T-cell (primary cell): ENCODE measurements around the gene FRMD6. TPM values are rescaled to one million over a fixed set of nuclear protein-coding genes. Genes with fewer than 3 reads are reported as not detected.

Experiments
- ATAC-seq, 4 experiments: fragments of 200-7000 bp in 3 of 4; fragments of 150-1000 bp in 1 of 4; cut with Tn5 transposase; replicated peaks in 1 of 4; 1 replicate in 3 of 4; 2 replicates in 1 of 4; pipeline ENCODE4 v1.10.0; 2021; ENCODE audit warnings: moderate library complexity in 3 of 4, mild to moderate bottlenecking in 2 of 4, moderate number of reproducible peaks in 1 of 4
- CTCF ChIA-PET, 2 donors: fragments of 300-600 bp; sonication (Branson Sonifier 250); formaldehyde crosslinking; loops; one replicate each; lab custom pipeline; 2022; ENCODE audit warnings: antibody characterized with exemption in 2 of 2; lab: Charles Lee
- POLR2A ChIA-PET, 2 donors: fragments of 300-600 bp; sonication (Branson Sonifier 250); formaldehyde crosslinking; loops; one replicate each; lab custom pipeline; 2022; ENCODE audit warnings: antibody characterized with exemption in 2 of 2; lab: Charles Lee
- DNase-seq, 35 experiments: peaks; one replicate each; pipeline versions ENCODE4 v3.0.0 to v3.0.0-alpha.2; 2013 to 2023
- H3K27ac ChIP-seq: one replicate; pipeline ENCODE4 v1.5.1; 2013; ENCODE audit warnings: low read length
- H3K27me3 ChIP-seq, 2 experiments: replicated peaks in 1 of 2; 1 replicate in 1 of 2; 2 replicates in 1 of 2; pipeline versions ENCODE4 v1.6.1 to v1.7.0; 2013; ENCODE audit warnings: low read length in 1 of 2, mixed read lengths in 1 of 2; ENCODE audit not compliant: control insufficient read depth in 2 of 2, insufficient read depth in 2 of 2; ENCODE audit errors: extremely low read depth in 1 of 2
- H3K36me3 ChIP-seq, 2 donors: 1 replicate in 1 of 2; 2 replicates in 1 of 2; pipeline versions ENCODE4 v1.6.1 to v1.7.0; 2013; ENCODE audit warnings: low read length in 1 of 2; ENCODE audit not compliant: control insufficient read depth in 2 of 2, insufficient read depth in 1 of 2; ENCODE audit errors: extremely low read depth in 1 of 2
- H3K4me1 ChIP-seq, 2 experiments: 1 replicate in 1 of 2; 2 replicates in 1 of 2; pipeline versions ENCODE4 v1.6.1 to v1.7.0; 2013; ENCODE audit warnings: low read length in 2 of 2, mixed read lengths in 1 of 2; ENCODE audit not compliant: insufficient read depth in 2 of 2, control insufficient read depth in 1 of 2; ENCODE audit errors: extremely low read depth in 1 of 2
- H3K4me3 ChIP-seq, 2 donors: 1 replicate in 1 of 2; 2 replicates in 1 of 2; pipeline versions ENCODE4 v1.5.1 to v1.7.0; 2013; ENCODE audit warnings: mild to moderate bottlenecking in 2 of 2, low read length in 1 of 2, moderate library complexity in 1 of 2; ENCODE audit not compliant: control insufficient read depth in 1 of 2; ENCODE audit errors: extremely low read depth in 1 of 2
- H3K9me3 ChIP-seq: 2 replicates; pipeline ENCODE4 v1.7.0; 2013
- H3K27ac Mint-ChIP-seq, 2 donors: one replicate each; pipeline ENCODE4 v1.8.0; 2020 to 2021; ENCODE audit warnings: mild to moderate bottlenecking in 2 of 2, mixed read lengths in 2 of 2
- H3K27me3 Mint-ChIP-seq, 2 donors: one replicate each; pipeline ENCODE4 v1.8.0; 2021 to 2022; ENCODE audit warnings: mixed read lengths in 2 of 2
- H3K36me3 Mint-ChIP-seq: one replicate; pipeline ENCODE4 v1.8.0; 2021; ENCODE audit warnings: mixed read lengths
- H3K4me1 Mint-ChIP-seq, 3 donors: one replicate each; pipeline ENCODE4 v1.8.0; 2020 to 2022; ENCODE audit warnings: mixed read lengths in 3 of 3, mild to moderate bottlenecking in 1 of 3
- H3K4me3 Mint-ChIP-seq, 3 donors: one replicate each; pipeline ENCODE4 v1.8.0; 2020 to 2022; ENCODE audit warnings: mild to moderate bottlenecking in 3 of 3, mixed read lengths in 3 of 3, moderate library complexity in 3 of 3
- H3K9me3 Mint-ChIP-seq, 3 donors: one replicate each; pipeline ENCODE4 v1.8.0; 2020 to 2022; ENCODE audit warnings: mixed read lengths in 3 of 3
- WGBS: methylation state at CpG from one replicate; pipeline ENCODE4 v1.1.5; 2013; ENCODE audit warnings: missing lambda C conversion rate; ENCODE audit not compliant: insufficient coverage; 5-methylcytosine and 5-hydroxymethylcytosine counted together
- total RNA-seq, 35 experiments: library from RNA in 6 of 35; stranded (reverse) in 6 of 35; fragments of 120-200 nt in 1 of 35; gene quantifications; one replicate each; pipeline versions ENCODE4 v1.2.1 to v1.2.4 and lab custom pipeline; 2013 to 2026

Gene FRMD6
- total RNA-seq, 5 donors from 2014 or later (not counting 1 experiment from before 2014, with no cell fraction given): 0.86 to 1.9 (median 1.5) TPM

DNA sequence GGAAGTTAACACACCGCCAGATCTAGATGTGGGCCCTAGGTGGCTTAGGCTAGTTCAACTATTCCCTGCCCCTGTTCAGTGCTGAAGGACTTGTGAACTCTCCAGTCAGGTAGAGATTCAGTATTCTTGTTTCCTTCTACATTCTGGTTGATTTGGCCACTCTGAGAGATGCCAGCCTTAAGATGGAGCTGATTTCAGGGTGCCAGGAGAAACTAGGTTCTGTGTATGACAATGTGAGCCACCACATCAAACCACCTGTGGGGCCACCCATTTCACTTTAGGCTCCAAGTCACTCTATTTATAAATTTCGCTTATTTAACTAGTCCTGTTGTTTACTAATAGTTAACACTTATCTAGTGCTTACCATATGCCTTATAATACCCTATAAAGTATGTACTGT is 26.0 kb downstream of the FRMD6 start:
- Histone ChIP-seq H3K27me3 (no peaks in the 10 kb centered on the region), H3K4me1 (no peaks in the 10 kb centered on the region), H3K9me3 (no peaks in the 10 kb centered on the region), H3K4me3 (no peak overlapping the region), H3K36me3 (no peaks in the 10 kb centered on the region), H3K27ac (no peak overlapping the region)
- ChIA-PET POLR2A (no interaction called here), CTCF (no interaction called here)
- Mint-ChIP-seq H3K36me3 (no peaks in the 10 kb centered on the region), H3K27ac (no peak overlapping the region), H3K27me3 (peaks cover 3 to 9% of the 10 kb centered on the region in 2 donors), H3K4me3 (no peak overlapping the region), H3K9me3 (no peaks in the 10 kb centered on the region), H3K4me1 (peaks cover 0 to 4% (median 0%) of the 10 kb centered on the region in 3 donors)
- ATAC-seq (no peak), DNase-seq (no peak)
- no CpG with 5 or more reads among the region's 2 CpGs for WGBS

DNA sequence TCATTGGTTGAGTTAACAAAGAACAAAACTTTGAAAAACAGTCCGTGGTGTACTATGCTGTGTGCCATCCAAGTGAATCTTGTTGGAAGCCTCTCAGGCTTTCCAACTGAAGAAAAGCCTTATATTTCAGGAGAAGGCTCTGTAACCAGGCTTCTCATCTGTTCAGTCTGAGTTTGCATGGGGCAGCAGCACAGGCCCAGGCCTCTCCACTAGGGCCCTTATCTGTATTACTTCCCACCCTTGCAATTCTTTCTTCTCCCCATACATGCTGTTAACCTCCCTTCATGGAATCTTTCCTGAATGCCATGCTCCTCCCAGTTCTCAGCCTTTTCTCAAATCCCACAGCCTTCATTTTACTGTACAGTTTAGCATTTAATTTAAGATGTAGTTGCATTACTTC is 28.3 kb downstream of the FRMD6 start:
- DNase-seq: no peak
- 75% methylated on average over 1 of the region's 1 CpG for WGBS
- H3K27ac ChIP-seq: no peak overlapping the region
- H3K36me3 Mint-ChIP-seq: no peaks in the 10 kb centered on the region
- peaks cover 0 to 2% of the 10 kb centered on the region in 2 donors for H3K27me3 Mint-ChIP-seq
- no peak for ATAC-seq
- H3K4me1 Mint-ChIP-seq: peaks cover 0 to 4% (median 0%) of the 10 kb centered on the region in 3 donors
- no peak overlapping the region for H3K4me3 ChIP-seq
- ChIA-PET POLR2A (no interaction called here), CTCF (no interaction called here)
- H3K36me3 ChIP-seq: no peaks in the 10 kb centered on the region
- H3K9me3 Mint-ChIP-seq: no peaks in the 10 kb centered on the region
- no peak overlapping the region for H3K27ac Mint-ChIP-seq
- no peaks in the 10 kb centered on the region for H3K9me3 ChIP-seq
- H3K4me3 Mint-ChIP-seq: no peak overlapping the region
- H3K4me1 ChIP-seq: no peaks in the 10 kb centered on the region
- no peaks in the 10 kb centered on the region for H3K27me3 ChIP-seq

DNA sequence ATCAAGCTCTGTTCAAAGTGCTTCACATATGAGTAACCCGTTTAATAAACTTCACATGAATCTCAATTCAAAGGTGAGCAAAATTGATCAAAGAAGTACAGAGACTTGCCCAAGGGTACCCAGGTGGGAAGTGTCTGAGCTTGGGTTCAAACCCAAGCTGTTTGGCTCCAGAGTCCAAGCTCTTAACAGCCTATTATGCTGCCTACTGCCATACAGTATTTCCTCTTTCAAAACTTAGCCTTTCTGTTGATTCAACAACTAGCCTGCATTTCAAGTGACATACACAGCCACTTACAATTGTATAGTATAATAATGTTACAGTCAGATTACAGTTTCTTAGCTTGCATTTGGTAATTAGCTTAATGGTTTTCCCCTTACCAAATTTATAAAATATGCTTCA is 29.7 kb downstream of the FRMD6 start:
- H3K27ac Mint-ChIP-seq: no peak overlapping the region
- ChIA-PET POLR2A (no interaction called here), CTCF (no interaction called here)
- H3K4me1 Mint-ChIP-seq: peaks cover 0 to 4% (median 0%) of the 10 kb centered on the region in 3 donors
- ATAC-seq (no peak), DNase-seq (no peak)
- H3K36me3 Mint-ChIP-seq: no peaks in the 10 kb centered on the region
- no peaks in the 10 kb centered on the region for H3K9me3 Mint-ChIP-seq
- no peak overlapping the region for H3K4me3 ChIP-seq
- WGBS: no CpG with 5 or more reads among the region's 1 CpG
- no peak overlapping the region for H3K4me3 Mint-ChIP-seq
- H3K27me3 Mint-ChIP-seq: no peaks in the 10 kb centered on the region
- H3K27me3 ChIP-seq: no peaks in the 10 kb centered on the region
- no peaks in the 10 kb centered on the region for H3K9me3 ChIP-seq
- H3K36me3 ChIP-seq: no peaks in the 10 kb centered on the region
- H3K4me1 ChIP-seq: no peaks in the 10 kb centered on the region
- no peak overlapping the region for H3K27ac ChIP-seq

DNA sequence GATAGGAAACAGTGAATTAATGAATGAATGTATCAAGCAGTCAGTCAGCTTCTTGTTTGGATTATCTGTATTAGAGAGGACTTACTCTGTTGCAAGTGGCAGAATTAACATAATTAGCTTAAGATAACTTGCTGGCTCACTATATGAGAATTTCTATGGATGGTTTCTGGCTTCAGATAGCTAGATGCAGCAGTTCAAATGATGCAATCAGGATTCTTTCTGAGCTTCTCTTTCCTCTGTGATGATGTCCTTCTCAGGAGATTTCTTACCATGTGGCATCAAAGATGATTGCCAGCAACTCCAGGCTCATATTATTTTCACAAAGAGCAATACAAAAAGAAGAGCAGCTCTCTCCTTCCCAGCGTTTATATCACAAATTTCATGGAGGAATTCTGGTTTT is 30.7 kb downstream of the FRMD6 start:
- POLR2A ChIA-PET: no interaction called here
- Mint-ChIP-seq H3K4me3 (no peak overlapping the region), H3K9me3 (no peaks in the 10 kb centered on the region), H3K36me3 (no peaks in the 10 kb centered on the region), H3K4me1 (no peaks in the 10 kb centered on the region), H3K27ac (no peak overlapping the region), H3K27me3 (no peaks in the 10 kb centered on the region)
- Histone ChIP-seq H3K4me3 (no peak overlapping the region), H3K4me1 (no peaks in the 10 kb centered on the region), H3K9me3 (no peaks in the 10 kb centered on the region), H3K27me3 (no peaks in the 10 kb centered on the region), H3K27ac (no peak overlapping the region), H3K36me3 (no peaks in the 10 kb centered on the region)
- CTCF ChIA-PET: no interaction called here
- ATAC-seq: no peak
- DNase-seq: no peak
- WGBS: no CpG with 5 or more reads among the region's 1 CpG

DNA sequence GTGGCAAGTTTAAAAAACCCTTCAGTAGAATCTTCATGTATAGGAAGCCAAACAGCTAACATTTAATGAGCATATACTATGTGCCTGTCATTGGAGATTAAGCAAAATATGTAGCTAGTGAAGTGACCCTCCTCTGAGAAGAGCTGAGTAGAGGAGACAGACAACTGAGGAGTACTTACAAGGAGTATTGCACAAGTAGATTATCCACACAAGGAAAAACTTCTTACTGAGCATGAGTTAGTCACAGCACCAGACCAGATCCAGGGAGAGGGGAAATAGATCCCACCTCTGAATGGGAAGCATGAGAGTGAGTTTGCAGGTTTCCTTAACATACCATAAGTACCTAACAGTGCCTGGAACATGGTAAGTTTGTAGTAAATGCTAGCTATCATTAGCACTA is 33.0 kb downstream of the FRMD6 start:
- H3K4me3 ChIP-seq: no peak overlapping the region
- CTCF ChIA-PET: no interaction called here
- H3K4me1 Mint-ChIP-seq: no peaks in the 10 kb centered on the region
- no peaks in the 10 kb centered on the region for H3K9me3 Mint-ChIP-seq
- no peaks in the 10 kb centered on the region for H3K9me3 ChIP-seq
- no peak overlapping the region for H3K27ac ChIP-seq
- no peaks in the 10 kb centered on the region for H3K36me3 ChIP-seq
- H3K4me1 ChIP-seq: no peaks in the 10 kb centered on the region
- H3K36me3 Mint-ChIP-seq: no peaks in the 10 kb centered on the region
- H3K4me3 Mint-ChIP-seq: no peak overlapping the region
- H3K27me3 ChIP-seq: no peaks in the 10 kb centered on the region
- DNase-seq (no peak), ATAC-seq (no peak)
- H3K27ac Mint-ChIP-seq: no peak overlapping the region
- POLR2A ChIA-PET: interaction anchor here in 1 of 2 donors (0.6 kb wide), 1 partner anchor 9 kb away, joined by 3 read pairs; no protein-coding TSS in a partner anchor
- peaks cover 0 to 2% of the 10 kb centered on the region in 2 donors for H3K27me3 Mint-ChIP-seq

DNA sequence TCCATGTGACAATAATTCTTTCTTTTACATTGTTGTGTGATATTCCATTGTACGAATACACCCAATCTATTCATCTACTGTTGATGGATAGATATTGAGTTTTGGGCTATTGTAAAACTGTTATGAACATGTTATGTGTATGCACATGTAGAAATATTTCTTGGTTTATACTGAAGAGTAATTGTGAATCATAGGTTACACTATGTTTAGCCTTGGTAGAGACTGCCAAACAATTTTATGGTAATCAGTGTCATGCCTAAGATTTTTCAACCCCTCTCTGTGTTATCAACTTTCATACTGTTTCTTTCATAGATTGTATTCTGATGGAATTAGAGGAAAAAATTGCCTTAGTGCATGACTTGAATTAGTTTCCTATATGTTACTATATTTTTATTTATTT is 39.5 kb downstream of the FRMD6 start:
- no peaks in the 10 kb centered on the region for H3K9me3 Mint-ChIP-seq
- no peaks in the 10 kb centered on the region for H3K27me3 ChIP-seq
- POLR2A ChIA-PET: no interaction called here
- WGBS: no CpG with 5 or more reads among the region's 1 CpG
- H3K36me3 ChIP-seq: no peaks in the 10 kb centered on the region
- H3K36me3 Mint-ChIP-seq: no peaks in the 10 kb centered on the region
- CTCF ChIA-PET: interaction anchor here in 1 of 2 donors (0.5 kb wide), 1 partner anchor 43 kb away, joined by 3 read pairs; no protein-coding TSS in a partner anchor
- DNase-seq (no peak), ATAC-seq (no peak)
- no peak overlapping the region for H3K27ac ChIP-seq
- H3K4me1 ChIP-seq: no peaks in the 10 kb centered on the region
- no peak overlapping the region for H3K4me3 ChIP-seq
- H3K9me3 ChIP-seq: no peaks in the 10 kb centered on the region
- no peak overlapping the region for H3K27ac Mint-ChIP-seq
- H3K27me3 Mint-ChIP-seq: peaks cover 0 to 2% of the 10 kb centered on the region in 2 donors
- H3K4me3 Mint-ChIP-seq: no peak overlapping the region
- no peaks in the 10 kb centered on the region for H3K4me1 Mint-ChIP-seq

DNA sequence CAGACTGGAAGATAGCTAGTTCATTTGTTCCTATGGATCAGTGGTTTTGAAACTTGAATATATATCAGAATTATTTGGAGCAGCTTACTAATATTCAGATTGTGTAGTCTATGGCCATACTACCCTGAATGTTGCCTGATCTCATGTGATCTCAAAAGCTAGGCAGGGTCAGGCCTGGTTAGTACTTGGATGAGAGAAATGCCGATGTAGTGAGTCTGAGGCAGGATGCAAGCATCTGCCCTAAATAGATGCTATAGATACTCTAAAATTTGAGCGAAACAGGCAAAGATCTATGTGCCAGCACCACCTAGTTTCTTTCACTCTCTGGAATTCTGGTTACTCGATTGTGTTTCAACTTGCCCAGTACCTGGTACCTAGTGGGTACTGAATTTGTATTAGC is 40.9 kb downstream of the FRMD6 start:
- H3K9me3 Mint-ChIP-seq: no peaks in the 10 kb centered on the region
- Histone ChIP-seq H3K4me1 (no peaks in the 10 kb centered on the region), H3K36me3 (no peaks in the 10 kb centered on the region), H3K27me3 (no peaks in the 10 kb centered on the region), H3K4me3 (no peak overlapping the region), H3K27ac (no peak overlapping the region), H3K9me3 (no peaks in the 10 kb centered on the region)
- peaks cover 0 to 2% of the 10 kb centered on the region in 2 donors for H3K27me3 Mint-ChIP-seq
- H3K4me3 Mint-ChIP-seq: no peak overlapping the region
- no peak overlapping the region for H3K27ac Mint-ChIP-seq
- POLR2A ChIA-PET: no interaction called here
- no peak for ATAC-seq
- no peaks in the 10 kb centered on the region for H3K4me1 Mint-ChIP-seq
- no CpG with 5 or more reads among the region's 3 CpGs for WGBS
- CTCF ChIA-PET: no interaction called here
- no peaks in the 10 kb centered on the region for H3K36me3 Mint-ChIP-seq
- DNase-seq: no peak
